ENCODE measurements around the gene AGBL3. TPM values are rescaled to one million over a fixed set of nuclear protein-coding genes. Genes with fewer than 3 reads are reported as not detected.

The AGBL3 gene
- total and polyA plus RNA-seq, 9 of the 15 experiments (the other 6 are each of a cell fraction or from before 2014, with no cell fraction given) = 0.54 to 2.9 (median 1.7) TPM

- TF ChIP-seq E4F1 (CRISPR knock-in tag; IDR thresholded peaks at IDR 0.05; ENCODE audit: borderline replicate concordance) = no peak
- TF ChIP-seq ZNF311 (CRISPR knock-in tag; IDR thresholded peaks at IDR 0.05) = no peak
- peak; percentile 50 for TF ChIP-seq EP300 (IDR thresholded peaks at IDR 0.05; ENCODE audit: low read length)
- TF ChIP-seq RNF219 (CRISPR knock-in tag; IDR thresholded peaks at IDR 0.05) = no peak
- no peak for TF ChIP-seq ZNF778 (CRISPR knock-in tag; IDR thresholded peaks at IDR 0.05)
- TF ChIP-seq TAF1 (IDR thresholded peaks at IDR 0.05; ENCODE audit: control insufficient read depth, extremely low read depth, insufficient read depth, low read length, severe bottlenecking) = no peak
- TF ChIP-seq, protein P1, sequence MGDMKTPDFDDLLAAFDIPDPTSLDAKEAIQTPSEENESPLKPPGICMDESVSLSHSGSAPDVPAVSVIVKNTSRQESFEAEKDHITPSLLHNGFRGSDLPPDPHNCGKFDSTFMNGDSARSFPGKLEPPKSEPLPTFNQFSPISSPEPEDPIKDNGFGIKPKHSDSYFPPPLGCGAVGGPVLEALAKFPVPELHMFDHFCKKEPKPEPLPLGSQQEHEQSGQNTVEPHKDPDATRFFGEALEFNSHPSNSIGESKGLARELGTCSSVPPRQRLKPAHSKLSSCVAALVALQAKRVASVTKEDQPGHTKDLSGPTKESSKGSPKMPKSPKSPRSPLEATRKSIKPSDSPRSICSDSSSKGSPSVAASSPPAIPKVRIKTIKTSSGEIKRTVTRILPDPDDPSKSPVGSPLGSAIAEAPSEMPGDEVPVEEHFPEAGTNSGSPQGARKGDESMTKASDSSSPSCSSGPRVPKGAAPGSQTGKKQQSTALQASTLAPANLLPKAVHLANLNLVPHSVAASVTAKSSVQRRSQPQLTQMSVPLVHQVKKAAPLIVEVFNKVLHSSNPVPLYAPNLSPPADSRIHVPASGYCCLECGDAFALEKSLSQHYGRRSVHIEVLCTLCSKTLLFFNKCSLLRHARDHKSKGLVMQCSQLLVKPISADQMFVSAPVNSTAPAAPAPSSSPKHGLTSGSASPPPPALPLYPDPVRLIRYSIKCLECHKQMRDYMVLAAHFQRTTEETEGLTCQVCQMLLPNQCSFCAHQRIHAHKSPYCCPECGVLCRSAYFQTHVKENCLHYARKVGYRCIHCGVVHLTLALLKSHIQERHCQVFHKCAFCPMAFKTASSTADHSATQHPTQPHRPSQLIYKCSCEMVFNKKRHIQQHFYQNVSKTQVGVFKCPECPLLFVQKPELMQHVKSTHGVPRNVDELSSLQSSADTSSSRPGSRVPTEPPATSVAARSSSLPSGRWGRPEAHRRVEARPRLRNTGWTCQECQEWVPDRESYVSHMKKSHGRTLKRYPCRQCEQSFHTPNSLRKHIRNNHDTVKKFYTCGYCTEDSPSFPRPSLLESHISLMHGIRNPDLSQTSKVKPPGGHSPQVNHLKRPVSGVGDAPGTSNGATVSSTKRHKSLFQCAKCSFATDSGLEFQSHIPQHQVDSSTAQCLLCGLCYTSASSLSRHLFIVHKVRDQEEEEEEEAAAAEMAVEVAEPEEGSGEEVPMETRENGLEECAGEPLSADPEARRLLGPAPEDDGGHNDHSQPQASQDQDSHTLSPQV (IDR thresholded peaks at IDR 0.05) = peak; percentile 26; the same call in 1 of the 2 replicates
- peak; percentile 49 for TF ChIP-seq KDM5B (IDR thresholded peaks at IDR 0.05; ENCODE audit: insufficient replicate concordance, low read depth, low read length)
- TF ChIP-seq DEAF1 (CRISPR knock-in tag; IDR thresholded peaks at IDR 0.05) = no peak
- TF ChIP-seq RNF2 (IDR thresholded peaks at IDR 0.05) = no peak
- no peak for TF ChIP-seq BMI1 (IDR thresholded peaks at IDR 0.05; ENCODE audit: low read length)
- TF ChIP-seq ZNF274 (IDR thresholded peaks at IDR 0.05; ENCODE audit: borderline replicate concordance, low read depth, low read length) = no peak
- no peak for TF ChIP-seq HDAC6 (IDR thresholded peaks at IDR 0.05; ENCODE audit: low read depth, low read length)
Observed at GRCh38 chr7:135147341-135147898, 161.1 kb downstream of the AGBL3 start (continued).
